Stimulated activated CD4-positive, alpha-beta T cell treated with anti-CD3 and anti-CD28 coated beads, Interleukin-1b, Interleukin-23, amount 100 ng/mL, for 24 hours (primary cell): Measurements from ENCODE around the gene ZNF324B.
"Not testable (repeated sequence)": the region's sequence is repeated elsewhere in the genome, so short reads cannot be mapped to it uniquely, and the experiment has no call there.

Source experiments
- DNase-seq, 4 experiments: peaks; one replicate each; pipeline ENCODE4 v3.0.0-alpha.2; 2020; ENCODE audit warnings: low read depth in 4 of 4, low spot score in 1 of 4

The ZNF324B gene

DNA sequence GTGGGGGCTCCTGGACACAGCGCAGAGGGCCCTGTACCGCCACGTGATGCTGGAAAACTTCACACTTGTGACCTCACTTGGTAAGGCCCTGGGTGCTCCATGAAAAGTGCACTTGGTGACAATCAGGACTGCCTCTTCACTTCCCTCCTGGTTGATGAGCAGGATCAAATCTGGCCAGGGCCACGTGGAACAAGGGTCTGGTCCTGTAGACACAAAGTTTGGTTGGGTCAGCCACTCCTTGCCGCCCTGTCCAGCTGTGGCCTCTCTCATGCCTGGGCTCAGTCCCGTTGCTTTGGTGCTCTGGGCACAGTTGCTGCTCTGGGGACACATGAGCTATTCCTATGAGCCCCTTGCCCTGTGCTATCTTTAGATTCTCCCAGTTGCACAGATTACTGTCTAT, 2.3 kb downstream of the ZNF324B start:
- DNase-seq = no peak

- no peak for DNase-seq
Measured at GRCh38 chr19:58455306-58455705, 3.9 kb downstream of the ZNF324B start.

DNA sequence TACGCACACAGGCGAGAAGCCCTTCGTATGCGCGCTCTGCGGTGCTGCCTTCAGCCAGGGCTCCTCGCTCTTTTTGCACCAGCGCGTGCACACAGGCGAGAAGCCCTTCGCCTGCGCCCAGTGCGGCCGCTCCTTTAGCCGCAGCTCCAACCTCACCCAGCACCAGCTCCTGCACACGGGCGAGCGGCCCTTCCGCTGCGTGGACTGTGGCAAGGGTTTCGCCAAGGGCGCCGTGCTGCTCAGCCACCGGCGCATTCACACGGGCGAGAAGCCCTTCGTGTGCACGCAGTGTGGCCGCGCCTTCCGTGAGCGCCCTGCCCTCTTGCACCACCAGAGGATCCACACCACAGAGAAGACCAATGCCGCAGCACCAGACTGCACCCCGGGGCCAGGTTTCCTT, 4.7 kb downstream of the ZNF324B start:
- no peak for DNase-seq

- DNase-seq = no peak
Measured at GRCh38 chr19:58460039-58460438, 8.6 kb downstream of the ZNF324B start.

GRCh38 chr19:58466089-58466759, 14.8 kb downstream of the ZNF324B start:
- no peak for DNase-seq

DNA sequence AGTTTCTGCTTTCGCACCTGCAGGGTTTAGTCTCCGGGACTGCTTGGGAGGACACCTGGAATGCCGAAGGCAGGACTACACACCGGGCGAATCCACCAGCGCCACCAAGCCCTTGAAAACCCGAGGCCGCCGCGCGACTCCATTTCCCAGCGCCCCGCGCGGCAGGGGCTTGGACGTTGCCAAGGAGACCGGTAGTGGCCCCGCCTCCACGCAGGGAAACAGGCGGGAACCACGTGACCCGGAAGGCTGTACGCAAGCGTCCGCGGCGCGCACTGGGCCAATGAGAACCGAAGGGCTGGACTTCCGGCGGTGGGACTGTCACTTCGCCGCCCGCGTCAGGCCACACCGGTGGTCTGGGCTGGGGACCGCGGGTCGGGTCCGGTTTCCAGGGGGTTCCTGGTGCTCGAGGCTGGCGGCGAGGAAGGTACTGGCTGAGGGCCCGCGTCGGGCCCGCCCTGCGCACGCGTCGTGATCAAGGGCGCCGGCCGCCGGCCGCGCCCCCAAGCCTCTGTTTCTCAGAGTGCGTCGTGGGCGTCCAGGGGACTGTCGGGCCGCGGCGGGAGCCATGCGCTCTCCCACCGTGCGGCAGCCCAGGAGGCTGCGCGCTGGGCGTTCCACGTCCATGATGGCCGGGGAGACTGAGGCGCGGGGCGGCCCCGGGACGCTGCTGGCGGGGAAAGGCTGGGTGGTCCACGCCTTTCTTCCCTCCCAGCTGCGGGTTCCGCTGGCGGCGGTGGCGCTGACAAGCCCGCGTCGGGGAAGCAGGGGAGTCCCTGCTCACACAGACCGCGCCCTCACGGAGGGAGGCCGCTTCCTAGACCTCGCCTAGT, 15.6 kb downstream of the ZNF324B start, which contains the start of gene ZNF324:
ZNF324 (plus strand) TSS at position 321 of the 830 bp plus-strand sequence. CDS start 2,106 bp downstream, outside the sequence.
- peak; percentile 92 to 97 (median 96) for DNase-seq

DNA sequence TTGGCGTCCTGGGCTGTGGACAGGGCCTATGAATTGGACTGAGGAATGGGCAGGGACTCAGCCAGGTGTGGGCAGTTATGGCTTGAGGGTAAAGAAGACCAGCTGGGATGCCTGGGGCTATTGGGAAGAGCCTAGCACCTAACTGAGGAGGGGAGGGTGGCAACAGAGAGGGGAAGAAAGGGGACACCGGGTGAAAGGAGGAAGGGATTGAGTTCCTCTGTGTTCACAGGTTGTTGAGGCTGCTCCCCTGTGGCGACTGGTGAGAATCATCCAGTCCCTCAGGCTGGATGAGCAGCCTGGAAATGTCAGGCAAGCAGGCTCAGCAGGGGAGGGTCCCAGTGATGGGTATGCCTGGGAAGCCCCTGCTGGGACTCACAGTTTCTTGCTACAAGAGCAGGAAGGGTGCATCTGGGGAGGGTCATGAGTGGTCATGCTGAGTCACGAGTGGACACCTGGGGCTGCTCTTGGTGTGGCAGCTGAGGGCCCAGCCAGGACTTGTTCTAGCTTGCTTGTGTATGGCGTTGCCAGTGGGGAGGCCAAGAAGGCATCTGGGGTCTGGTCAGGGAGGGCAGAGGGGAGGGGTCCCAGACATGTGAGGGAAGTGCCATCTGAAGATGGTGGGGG, 16.9 kb downstream of the ZNF324B start:
- DNase-seq = no peak

- no peak for DNase-seq
Measured at GRCh38 chr19:58469241-58470013, 18.0 kb downstream of the ZNF324B start.

DNA sequence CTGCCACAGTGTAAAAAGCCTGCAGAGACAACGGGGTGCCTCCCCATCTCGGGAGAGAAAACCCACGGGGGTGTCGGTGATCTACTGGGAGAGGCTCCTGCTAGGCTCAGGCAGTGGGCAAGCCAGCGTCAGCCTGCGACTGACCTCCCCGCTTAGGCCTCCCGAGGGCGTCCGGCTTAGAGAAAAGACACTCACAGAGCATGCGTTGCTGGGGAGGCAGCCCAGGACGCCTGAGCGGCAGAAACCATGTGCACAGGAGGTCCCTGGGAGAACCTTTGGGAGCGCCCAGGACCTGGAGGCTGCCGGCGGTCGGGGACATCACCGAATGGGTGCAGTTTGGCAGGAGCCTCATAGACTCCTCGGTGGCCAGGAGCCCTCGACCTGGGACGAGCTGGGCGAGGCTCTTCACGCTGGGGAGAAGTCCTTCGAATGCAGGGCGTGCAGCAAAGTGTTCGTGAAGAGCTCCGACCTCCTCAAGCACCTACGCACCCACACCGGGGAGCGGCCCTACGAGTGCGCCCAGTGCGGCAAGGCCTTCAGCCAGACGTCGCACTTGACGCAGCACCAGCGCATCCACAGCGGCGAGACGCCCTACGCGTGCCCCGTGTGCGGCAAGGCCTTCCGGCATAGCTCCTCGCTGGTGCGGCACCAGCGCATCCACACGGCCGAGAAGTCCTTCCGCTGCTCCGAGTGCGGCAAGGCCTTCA, 19.6 kb downstream of the ZNF324B start:
- not testable (repeated sequence) for DNase-seq

- DNase-seq = no peak
Measured at GRCh38 chr19:58471736-58472135, 20.3 kb downstream of the ZNF324B start.

DNA sequence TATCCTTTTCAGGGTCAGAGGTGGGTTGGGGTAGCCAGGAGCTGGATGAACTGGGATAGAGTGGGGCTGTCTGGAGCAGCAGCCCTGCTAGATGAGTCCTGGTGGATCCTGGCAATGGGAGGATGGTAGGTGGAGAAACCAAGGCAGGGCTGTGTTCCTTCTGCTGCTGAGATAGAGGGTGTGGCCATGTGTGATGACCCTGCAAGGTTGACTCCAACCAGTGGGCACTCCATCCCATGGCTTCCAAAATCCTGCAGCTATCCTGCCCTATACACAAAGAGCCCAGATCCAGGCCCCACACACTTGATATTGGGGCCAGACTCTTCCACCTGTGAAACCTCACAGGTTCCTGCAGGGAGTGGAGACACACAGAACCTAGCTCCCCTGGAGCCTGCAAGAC, 22.4 kb downstream of the ZNF324B start:
- DNase-seq = no peak

DNA sequence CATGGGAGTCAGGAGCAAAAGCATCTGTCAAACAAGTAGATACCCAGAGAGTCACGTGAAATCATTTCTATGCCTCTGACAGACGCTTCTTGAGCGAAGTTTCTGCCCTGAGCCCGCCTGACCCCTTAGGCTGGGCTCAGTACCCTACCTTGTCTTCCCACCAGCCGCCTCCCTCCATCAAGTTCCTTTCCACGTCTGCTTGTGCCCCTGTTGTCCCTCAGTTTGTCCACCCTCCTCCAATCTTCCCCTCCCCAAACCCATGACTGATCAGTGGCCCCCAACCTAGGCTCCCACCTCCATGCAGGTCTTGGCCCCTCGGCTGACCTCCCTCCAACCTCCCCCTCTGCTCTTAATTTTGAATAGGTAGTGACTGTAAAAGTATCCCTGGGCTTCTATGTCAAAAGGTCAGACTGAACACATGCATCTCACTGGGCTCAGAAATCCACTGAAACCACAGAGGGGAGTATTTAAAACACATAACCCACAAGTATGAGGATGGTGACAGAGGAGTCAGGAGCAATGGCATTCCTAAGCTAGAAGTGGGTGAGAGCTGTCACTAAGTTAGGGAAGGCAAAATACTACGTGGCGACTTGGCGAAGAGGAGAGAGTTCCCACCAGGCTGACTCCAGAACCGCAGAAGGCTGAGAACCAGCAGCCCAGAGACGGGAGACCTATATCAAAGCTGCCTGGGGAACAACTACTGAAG, 23.0 kb downstream of the ZNF324B start:
- DNase-seq = no peak

DNA sequence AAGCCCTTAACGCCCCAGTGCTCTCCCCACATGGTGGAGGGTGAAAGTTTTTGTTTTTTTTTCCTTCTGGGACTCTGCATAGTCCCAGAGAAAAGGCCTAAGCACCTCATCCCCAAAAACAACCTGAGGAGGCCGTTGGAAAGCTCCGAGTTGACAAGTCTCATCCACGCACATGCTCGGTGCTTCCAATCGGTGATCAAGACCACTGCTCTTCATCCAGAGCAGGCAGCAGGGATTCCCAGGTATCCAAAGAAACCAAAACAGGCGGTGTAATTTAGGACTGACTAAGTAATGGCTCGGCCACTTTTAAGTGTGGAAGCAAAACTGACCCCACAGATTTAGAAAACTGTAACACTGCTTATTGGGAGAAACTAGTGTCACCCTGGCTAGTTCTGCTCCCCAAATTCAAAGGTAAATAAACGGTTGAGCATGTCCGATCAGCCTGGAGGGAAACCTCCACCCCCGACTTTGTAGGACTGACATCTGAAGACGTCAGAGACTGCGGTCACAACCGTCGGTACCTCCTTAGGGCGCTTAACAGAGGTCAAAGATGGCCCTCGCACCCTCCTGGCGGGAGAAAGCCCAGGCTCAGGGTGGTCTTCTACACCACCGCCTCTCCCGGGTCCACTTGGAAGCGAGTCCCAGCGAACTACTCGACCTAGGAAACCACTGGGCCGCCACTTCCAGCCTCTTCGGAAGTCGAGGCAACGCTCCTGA, 23.7 kb downstream of the ZNF324B start:
- no peak for DNase-seq

DNA sequence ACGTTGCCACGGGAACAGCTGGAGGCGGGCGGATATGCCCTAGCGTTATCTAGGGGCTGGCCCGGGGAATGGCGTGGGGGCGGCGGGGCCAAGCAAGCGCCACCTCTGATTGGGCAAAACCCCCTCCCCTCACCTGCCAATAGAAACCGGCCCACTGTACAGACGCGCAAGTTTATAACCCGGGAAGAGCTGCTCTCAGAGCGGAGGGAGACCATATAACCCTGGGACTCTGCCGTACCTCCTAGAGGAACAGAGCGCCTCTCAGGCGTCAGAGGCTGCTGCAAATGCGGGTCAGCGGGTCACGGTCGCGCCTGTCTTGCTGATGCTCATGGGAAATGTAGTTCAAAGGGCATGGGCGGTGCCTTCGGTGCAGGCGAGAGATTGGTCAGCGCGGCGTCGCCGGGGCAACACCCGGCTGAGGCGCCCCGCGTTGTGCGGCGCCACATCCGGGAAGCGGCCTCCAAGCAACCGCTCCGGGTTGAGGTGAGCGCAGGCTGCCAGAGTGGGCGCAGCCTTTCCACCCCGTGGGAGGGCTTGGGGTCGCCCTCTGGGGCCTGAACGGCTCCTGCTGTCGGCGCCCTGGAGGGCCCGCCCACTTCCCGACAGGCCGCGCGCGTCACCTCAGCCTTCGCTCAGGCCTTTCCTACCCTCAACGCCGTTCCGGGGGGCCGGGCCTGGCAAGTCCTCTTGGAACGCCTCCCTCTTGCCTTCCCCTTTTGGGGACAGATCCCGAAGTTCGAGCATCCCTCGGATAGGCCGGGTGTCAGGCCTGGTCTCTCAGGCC, 24.5 kb downstream of the ZNF324B start, which contains the start of gene ZNF446:
ZNF446 (plus strand) TSS at position 639 of the 784 bp plus-strand sequence. CDS start 867 bp downstream, outside the sequence.
- peak; percentile 79 to 90 (median 88) for DNase-seq

DNA sequence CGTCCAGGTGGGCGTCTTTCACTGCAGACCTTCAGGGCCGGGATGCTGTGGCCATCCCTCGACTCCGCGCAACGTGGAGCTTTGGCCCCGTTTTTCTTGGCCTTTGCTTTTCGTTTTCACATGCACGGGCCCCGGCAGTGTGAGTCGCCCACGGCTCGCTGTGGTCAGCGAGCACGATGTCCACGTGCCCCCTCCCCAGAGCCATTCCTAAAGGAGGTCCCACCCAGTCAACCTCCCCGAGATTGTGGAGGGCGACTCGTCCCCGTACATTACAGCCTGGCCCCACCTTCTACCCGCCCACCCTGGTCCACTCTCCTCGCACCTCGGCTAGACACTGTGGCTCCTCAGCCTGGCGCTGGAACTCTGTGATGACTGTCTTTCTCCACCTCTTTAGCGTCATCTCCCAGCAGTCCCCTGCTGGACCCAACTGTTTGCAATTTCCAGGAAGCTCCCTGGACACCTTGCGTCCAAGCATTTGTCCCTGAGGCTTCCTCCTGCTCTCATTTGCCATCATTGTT, 25.1 kb downstream of the ZNF324B start:
- DNase-seq = no peak

DNA sequence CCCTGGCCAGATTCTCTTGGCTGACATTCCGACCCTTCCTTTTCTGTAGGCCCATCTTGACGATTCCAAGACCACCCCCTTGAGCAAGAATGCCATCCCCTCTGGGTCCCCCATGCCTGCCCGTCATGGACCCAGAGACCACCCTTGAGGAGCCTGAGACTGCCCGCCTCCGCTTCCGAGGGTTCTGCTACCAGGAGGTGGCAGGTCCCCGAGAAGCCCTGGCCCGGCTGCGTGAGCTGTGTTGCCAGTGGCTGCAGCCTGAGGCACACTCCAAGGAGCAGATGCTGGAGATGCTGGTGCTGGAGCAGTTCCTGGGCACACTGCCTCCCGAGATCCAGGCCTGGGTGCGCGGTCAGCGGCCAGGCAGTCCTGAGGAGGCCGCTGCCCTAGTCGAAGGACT, 25.7 kb downstream of the ZNF324B start:
- no peak for DNase-seq

GRCh38 chr19:58477871-58478270, 26.4 kb downstream of the ZNF324B start:
- no peak for DNase-seq

GRCh38 chr19:58479303-58479702, 27.9 kb downstream of the ZNF324B start:
- DNase-seq = no peak
